Measurements from ENCODE around the gene DNAJC5G.
"Not testable (repeated sequence)": the region's sequence is repeated elsewhere in the genome, so short reads cannot be mapped to it uniquely, and the experiment has no call there.

DNAJC5G gene

GRCh38 chr2:27291865-27292264 lies 16.6 kb downstream of the DNAJC5G start:
- TF ChIP-seq CTCF (conservative IDR thresholded peaks at IDR 0.05; ENCODE audit: low read depth, low read length) = no peak
- no peak for DNase-seq (ENCODE audit: low read depth)
- H3K4me3 ChIP-seq (ENCODE audit: low read depth, low read length) = no peak overlapping the region

GRCh38 chr2:27294928-27295327 lies 19.7 kb downstream of the DNAJC5G start:
- H3K4me3 ChIP-seq (ENCODE audit: low read depth, low read length) = no peak overlapping the region
- TF ChIP-seq CTCF (conservative IDR thresholded peaks at IDR 0.05; ENCODE audit: low read depth, low read length) = no peak
- no peak for DNase-seq (ENCODE audit: low read depth)

GRCh38 chr2:27296481-27296880 lies 21.2 kb downstream of the DNAJC5G start:
- no peak for DNase-seq (ENCODE audit: low read depth)
- no peak for TF ChIP-seq CTCF (conservative IDR thresholded peaks at IDR 0.05; ENCODE audit: low read depth, low read length)
- H3K4me3 ChIP-seq (ENCODE audit: low read depth, low read length) = no peak overlapping the region

- TF ChIP-seq CTCF (conservative IDR thresholded peaks at IDR 0.05; ENCODE audit: low read depth, low read length) = no peak
- no peak for DNase-seq (ENCODE audit: low read depth)
Measured at GRCh38 chr2:27297195-27297594, 22.0 kb downstream of the DNAJC5G start.

GRCh38 chr2:27298391-27299080 lies 23.3 kb downstream of the DNAJC5G start:
- no peak for DNase-seq (ENCODE audit: low read depth)
- H3K4me3 ChIP-seq (ENCODE audit: low read depth, low read length) = no peak overlapping the region
- no peak for TF ChIP-seq CTCF (conservative IDR thresholded peaks at IDR 0.05; ENCODE audit: low read depth, low read length)

More at GRCh38 chr2:27297195-27297594, 22.0 kb downstream of the DNAJC5G start:
- no peak overlapping the region for H3K4me3 ChIP-seq (ENCODE audit: low read depth, low read length)

GRCh38 chr2:27300606-27301005 lies 25.4 kb downstream of the DNAJC5G start:
- DNase-seq (ENCODE audit: low read depth); H3K4me3 ChIP-seq (ENCODE audit: low read depth, low read length): not testable (repeated sequence)

- peak; percentile 83 for TF ChIP-seq CTCF (conservative IDR thresholded peaks at IDR 0.05; ENCODE audit: low read depth, low read length)
- DNase-seq (ENCODE audit: low read depth) = peak; percentile 80
- peak overlapping the region; percentile 31 for H3K4me3 ChIP-seq (ENCODE audit: low read depth, low read length)
Measured at GRCh38 chr2:27303093-27304025, 28.1 kb downstream of the DNAJC5G start.
